ENCODE results near the gene CACNA1B.

GRCh38 chr9:138066049-138066448, 188.5 kb downstream of the CACNA1B start:
- TF ChIP-seq CTCF (conservative IDR thresholded peaks at IDR 0.05 in 1 of 2, IDR thresholded peaks at IDR 0.05 in 1 of 2; ENCODE audit: low read depth in 1 of 2, low read length in 2 of 2) (no peak), EZH2 (IDR thresholded peaks at IDR 0.05; ENCODE audit: low read length, missing control alignments) (no peak)

Measured in fibroblast of lung (primary cell).